Measurements from ENCODE around the gene GRIK3.

DNA sequence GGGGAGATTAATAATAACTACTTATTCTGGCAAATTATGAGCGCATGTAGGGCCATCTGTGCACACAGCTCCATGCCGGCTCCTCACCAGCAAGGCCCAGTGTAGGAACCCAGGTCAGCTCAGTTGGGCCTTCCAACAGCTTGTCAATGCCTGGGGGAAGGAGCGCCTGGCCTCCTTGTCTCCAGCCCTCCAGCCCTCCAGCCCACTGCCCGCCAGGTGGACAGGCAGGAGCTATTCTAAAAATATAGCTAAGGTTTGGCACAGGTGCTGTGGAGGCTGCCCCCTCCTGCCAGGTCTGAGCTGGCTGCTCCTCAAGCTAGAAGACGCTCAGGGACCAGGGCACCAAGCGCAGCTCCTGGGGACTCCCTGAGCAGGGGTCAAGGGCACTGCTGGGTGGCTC lies 85.7 kb downstream of the GRIK3 start:
- TF ChIP-seq CTCF (IDR thresholded peaks at IDR 0.05) (no peak), POLR2A (IDR thresholded peaks at IDR 0.05) (no peak)
